ENCODE data around the gene PCCB. TPM values are rescaled to one million over a fixed set of nuclear protein-coding genes. Genes with fewer than 3 reads are reported as not detected.

Gene PCCB
- total RNA-seq, 1 experiment from 2014 or later, result 53.5 TPM

DNA sequence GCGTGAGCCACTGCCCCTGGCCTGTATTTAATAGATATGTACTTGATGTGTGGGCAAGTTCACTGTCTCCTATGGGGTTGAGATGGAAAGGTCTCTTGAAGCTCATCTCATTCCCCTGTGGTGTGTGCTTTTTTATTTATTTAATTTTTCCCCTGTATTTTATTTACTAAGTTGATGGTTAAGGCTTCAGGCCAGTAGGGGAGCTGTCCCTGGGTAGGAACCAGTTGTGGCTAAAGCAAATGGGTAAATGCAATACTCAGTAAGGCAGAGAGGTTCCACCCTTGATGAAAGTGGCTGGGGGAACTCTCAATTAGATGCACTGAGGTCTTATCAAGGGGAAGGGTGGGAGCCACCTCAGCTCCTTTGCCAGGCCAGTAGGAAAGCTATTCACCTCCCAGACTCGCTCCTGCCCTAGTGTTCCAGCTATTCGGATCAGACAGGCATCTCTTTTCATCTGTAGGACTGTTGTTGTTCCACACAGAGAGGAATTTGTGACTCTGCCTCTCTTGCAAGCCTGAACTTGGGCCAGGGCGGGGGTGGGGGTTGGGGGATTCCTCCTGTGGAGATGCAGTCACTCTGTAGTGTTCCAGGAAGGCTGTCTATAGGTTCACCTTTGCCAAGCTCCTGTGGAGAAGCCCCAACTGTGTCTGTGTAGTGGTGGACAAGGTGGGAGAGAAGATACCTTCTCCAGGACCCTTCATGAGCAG is 26.1 kb downstream of the PCCB start:
- no peaks in the 10 kb centered on the region for H3F3A ChIP-seq (ENCODE audit: low read length, unreplicated experiment)
- H3K9me2 ChIP-seq (replicated peaks; ENCODE audit: low read length), result no peaks in the 10 kb centered on the region
- H3K9ac ChIP-seq (ENCODE audit: low read length), result no peak overlapping the region
- DNase-seq, result no peak
- intact Hi-C loops (cut with micrococcal nuclease), result no loop called here
- no peak for ATAC-seq
- no peaks in the 10 kb centered on the region for H4K20me1 ChIP-seq (ENCODE audit: low read length)
- H3K9me3 ChIP-seq (ENCODE audit: low read length), result 0 out of 2 replicates have a peak, but pooled peaks cover 4% of the 10 kb centered on the region
- no peaks in the 10 kb centered on the region for H3K27me3 ChIP-seq (ENCODE audit: low read length)
- ChIA-PET POLR2A (ENCODE audit: unreplicated experiment) (no interaction called here), CTCF (no interaction called here)
- H3K4me3 ChIP-seq (ENCODE audit: low read length), result no peak overlapping the region
- no TSS peak for BruUV-seq (replicated peaks)
- 0 out of 2 replicates have a peak, but pooled peaks cover 12% of the 10 kb centered on the region for H3K79me2 ChIP-seq (ENCODE audit: low read length)
- H3K4me1 ChIP-seq (ENCODE audit: insufficient read depth, low read length), result no peaks in the 10 kb centered on the region
- no peak for TF ChIP-seq EZH2phosphoT487 (IDR thresholded peaks at IDR 0.05; ENCODE audit: borderline replicate concordance, low read length)
- TF ChIP-seq EZH2 (IDR thresholded peaks at IDR 0.05; ENCODE audit: low read length, unreplicated experiment), result no peak
- TF ChIP-seq, protein P1, sequence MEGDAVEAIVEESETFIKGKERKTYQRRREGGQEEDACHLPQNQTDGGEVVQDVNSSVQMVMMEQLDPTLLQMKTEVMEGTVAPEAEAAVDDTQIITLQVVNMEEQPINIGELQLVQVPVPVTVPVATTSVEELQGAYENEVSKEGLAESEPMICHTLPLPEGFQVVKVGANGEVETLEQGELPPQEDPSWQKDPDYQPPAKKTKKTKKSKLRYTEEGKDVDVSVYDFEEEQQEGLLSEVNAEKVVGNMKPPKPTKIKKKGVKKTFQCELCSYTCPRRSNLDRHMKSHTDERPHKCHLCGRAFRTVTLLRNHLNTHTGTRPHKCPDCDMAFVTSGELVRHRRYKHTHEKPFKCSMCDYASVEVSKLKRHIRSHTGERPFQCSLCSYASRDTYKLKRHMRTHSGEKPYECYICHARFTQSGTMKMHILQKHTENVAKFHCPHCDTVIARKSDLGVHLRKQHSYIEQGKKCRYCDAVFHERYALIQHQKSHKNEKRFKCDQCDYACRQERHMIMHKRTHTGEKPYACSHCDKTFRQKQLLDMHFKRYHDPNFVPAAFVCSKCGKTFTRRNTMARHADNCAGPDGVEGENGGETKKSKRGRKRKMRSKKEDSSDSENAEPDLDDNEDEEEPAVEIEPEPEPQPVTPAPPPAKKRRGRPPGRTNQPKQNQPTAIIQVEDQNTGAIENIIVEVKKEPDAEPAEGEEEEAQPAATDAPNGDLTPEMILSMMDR (conservative IDR thresholded peaks at IDR 0.05; ENCODE audit: low read depth, low read length), result no peak; the same call in 1 of the 2 replicates
- no peak overlapping the region for H3K4me2 ChIP-seq (ENCODE audit: low read length)
- H3K27ac ChIP-seq (ENCODE audit: low read length), result no peak overlapping the region
- peaks cover 25% of the 10 kb centered on the region for H3K36me3 ChIP-seq (ENCODE audit: low read depth, low read length)
- H2AFZ ChIP-seq (ENCODE audit: low read length), result no peak overlapping the region

DNA sequence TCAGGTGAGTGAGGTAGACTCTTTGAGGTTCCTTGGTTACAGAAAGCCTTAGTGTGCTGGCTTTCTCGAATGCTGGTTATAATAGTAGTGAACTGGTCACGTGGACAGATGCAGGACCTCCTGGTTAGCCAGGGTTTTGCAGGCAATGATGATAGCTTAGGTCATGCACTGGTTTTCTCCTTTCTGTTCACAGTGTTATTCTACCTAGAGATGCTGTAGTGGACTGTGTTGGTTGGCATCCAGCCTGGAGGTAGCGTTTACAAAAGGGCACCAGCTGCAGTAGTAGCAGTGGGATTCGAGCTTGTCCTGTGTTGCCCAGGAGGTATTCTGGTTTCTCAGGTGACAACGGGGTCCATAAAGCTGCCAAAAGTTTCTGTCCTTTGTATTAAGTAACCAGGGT is 27.0 kb downstream of the PCCB start:
- peaks cover 25% of the 10 kb centered on the region for H3K36me3 ChIP-seq (ENCODE audit: low read depth, low read length)
- TF ChIP-seq EZH2 (IDR thresholded peaks at IDR 0.05; ENCODE audit: low read length, unreplicated experiment) (no peak), EZH2phosphoT487 (IDR thresholded peaks at IDR 0.05; ENCODE audit: borderline replicate concordance, low read length) (no peak)
- TF ChIP-seq, protein P1 (conservative IDR thresholded peaks at IDR 0.05; ENCODE audit: low read depth, low read length), result no peak
- H3K9ac ChIP-seq (ENCODE audit: low read length), result no peak overlapping the region
- no peaks in the 10 kb centered on the region for H3F3A ChIP-seq (ENCODE audit: low read length, unreplicated experiment)
- H3K4me2 ChIP-seq (ENCODE audit: low read length), result no peak overlapping the region
- intact Hi-C loops (cut with micrococcal nuclease), result no loop called here
- no peaks in the 10 kb centered on the region for H4K20me1 ChIP-seq (ENCODE audit: low read length)
- 0 out of 2 replicates have a peak, but pooled peaks cover 4% of the 10 kb centered on the region for H3K9me3 ChIP-seq (ENCODE audit: low read length)
- H3K27me3 ChIP-seq (ENCODE audit: low read length), result no peaks in the 10 kb centered on the region
- CTCF ChIA-PET, result no interaction called here
- no peak overlapping the region for H3K4me3 ChIP-seq (ENCODE audit: low read length)
- DNase-seq, result no peak
- ATAC-seq, result no peak
- BruUV-seq (replicated peaks), result no TSS peak
- no peaks in the 10 kb centered on the region for H3K9me2 ChIP-seq (replicated peaks; ENCODE audit: low read length)
- POLR2A ChIA-PET (ENCODE audit: unreplicated experiment), result no interaction called here
- H2AFZ ChIP-seq (ENCODE audit: low read length), result no peak overlapping the region
- 0 out of 2 replicates have a peak, but pooled peaks cover 8% of the 10 kb centered on the region for H3K79me2 ChIP-seq (ENCODE audit: low read length)
- H3K4me1 ChIP-seq (ENCODE audit: insufficient read depth, low read length), result no peaks in the 10 kb centered on the region
- no peak overlapping the region for H3K27ac ChIP-seq (ENCODE audit: low read length)

DNA sequence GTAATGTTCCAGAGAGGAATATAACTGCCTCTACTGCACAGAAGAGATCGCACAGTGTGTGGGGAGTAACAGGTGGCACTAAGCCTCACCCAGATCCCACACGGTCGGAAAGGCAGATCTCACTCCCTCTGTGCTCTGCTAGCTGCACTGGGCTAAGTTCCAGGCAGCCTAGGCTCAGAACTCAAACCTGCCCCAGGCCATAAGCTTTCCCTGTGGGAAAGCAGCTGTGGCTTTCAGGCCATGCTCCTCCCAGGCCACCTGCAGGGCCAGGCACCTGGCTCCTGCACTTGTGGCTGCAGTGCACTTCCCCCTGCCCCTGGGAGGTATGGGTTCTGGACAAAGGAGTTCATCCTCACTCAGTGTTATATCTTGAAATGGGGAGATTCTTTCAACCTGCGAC is 27.5 kb downstream of the PCCB start:
- DNase-seq (no peak), ATAC-seq (no peak)
- peaks cover 25% of the 10 kb centered on the region for H3K36me3 ChIP-seq (ENCODE audit: low read depth, low read length)
- H3K9me2 ChIP-seq (replicated peaks; ENCODE audit: low read length), result no peaks in the 10 kb centered on the region
- intact Hi-C loops (cut with micrococcal nuclease), result no loop called here
- H2AFZ ChIP-seq (ENCODE audit: low read length), result no peak overlapping the region
- H3K4me2 ChIP-seq (ENCODE audit: low read length), result no peak overlapping the region
- H3K27me3 ChIP-seq (ENCODE audit: low read length), result no peaks in the 10 kb centered on the region
- ChIA-PET POLR2A (ENCODE audit: unreplicated experiment) (no interaction called here), CTCF (no interaction called here)
- no peaks in the 10 kb centered on the region for H4K20me1 ChIP-seq (ENCODE audit: low read length)
- H3K9me3 ChIP-seq (ENCODE audit: low read length), result 0 out of 2 replicates have a peak, but pooled peaks cover 4% of the 10 kb centered on the region
- BruUV-seq (replicated peaks), result no TSS peak
- H3K9ac ChIP-seq (ENCODE audit: low read length), result no peak overlapping the region
- no peaks in the 10 kb centered on the region for H3K4me1 ChIP-seq (ENCODE audit: insufficient read depth, low read length)
- no peak for TF ChIP-seq EZH2phosphoT487 (IDR thresholded peaks at IDR 0.05; ENCODE audit: borderline replicate concordance, low read length)
- TF ChIP-seq, protein P1 (conservative IDR thresholded peaks at IDR 0.05; ENCODE audit: low read depth, low read length), result no peak
- TF ChIP-seq EZH2 (IDR thresholded peaks at IDR 0.05; ENCODE audit: low read length, unreplicated experiment), result no peak
- no peak overlapping the region for H3K27ac ChIP-seq (ENCODE audit: low read length)
- H3F3A ChIP-seq (ENCODE audit: low read length, unreplicated experiment), result no peaks in the 10 kb centered on the region
- no peak overlapping the region for H3K4me3 ChIP-seq (ENCODE audit: low read length)
- 0 out of 2 replicates have a peak, but pooled peaks cover 4% of the 10 kb centered on the region for H3K79me2 ChIP-seq (ENCODE audit: low read length)
